ENCODE results near the gene PPP6C. TPM values are rescaled to one million over a fixed set of nuclear protein-coding genes. Genes with fewer than 3 reads are reported as not detected.

PPP6C gene
- total and polyA plus RNA-seq, 2 donors (not counting 1 experiment from before 2014, with no cell fraction given), result 12.1 to 38.6 TPM

GRCh38 chr9:125103021-125103420 is 86.6 kb downstream of the PPP6C start:
- no peak overlapping the region for H3K9ac ChIP-seq (ENCODE audit: low read length)
- no peak overlapping the region for H2AFZ ChIP-seq (ENCODE audit: insufficient read depth, low read depth, low read length, poor library complexity, severe bottlenecking)
- ChIA-PET POLR2A (no interaction called here), CTCF (no interaction called here)
- H3K79me2 ChIP-seq (ENCODE audit: control insufficient read depth, insufficient read depth, low read length), result peaks cover 20% of the 10 kb centered on the region
- no peak overlapping the region for H3K4me2 ChIP-seq (replicated peaks; ENCODE audit: low read depth, low read length, poor library complexity, severe bottlenecking)
- H3K36me3 ChIP-seq (replicated peaks in 1 of 2; ENCODE audit: control extremely low read depth in 1 of 2, control insufficient read depth in 1 of 2, extremely low read depth in 1 of 2, insufficient read depth in 2 of 2, low read length in 1 of 2), result no peaks in the 10 kb centered on the region
- no peaks in the 10 kb centered on the region for H3K27me3 Mint-ChIP-seq
- no peak overlapping the region for H3K27ac Mint-ChIP-seq
- 100% methylated on average over 1 of the region's 1 CpG for WGBS (ENCODE audit: insufficient coverage)
- H3K4me3 Mint-ChIP-seq, result no peak overlapping the region
- no peak for TF ChIP-seq CTCF (IDR thresholded peaks at IDR 0.05)
- no peak for TF ChIP-seq EZH2 (IDR thresholded peaks at IDR 0.05; ENCODE audit: borderline replicate concordance, insufficient read depth, low read depth, low read length, poor library complexity, severe bottlenecking)
- no peaks in the 10 kb centered on the region for H3K4me1 ChIP-seq (ENCODE audit: control insufficient read depth in 2 of 2, insufficient read depth in 2 of 2, low read length in 2 of 2)
- H4K20me1 ChIP-seq (ENCODE audit: control insufficient read depth, insufficient read depth, low read length, poor library complexity, severe bottlenecking), result peaks cover 7% of the 10 kb centered on the region
- no peak for DNase-seq
- intact Hi-C loops (cut with micrococcal nuclease), result no loop called here
- no peak overlapping the region for H3K27ac ChIP-seq (ENCODE audit: low read length in 2 of 2)
- H3K27me3 ChIP-seq (replicated peaks in 1 of 4; ENCODE audit: control extremely low read depth in 1 of 4, control insufficient read depth in 3 of 4, insufficient read depth in 4 of 4, low read length in 3 of 4), result no peaks in the 10 kb centered on the region
- no peaks in the 10 kb centered on the region for H3K9me3 Mint-ChIP-seq (ENCODE audit: insufficient read depth)
- ATAC-seq (ENCODE audit: low read depth), result no peak
- no peaks in the 10 kb centered on the region for H3K9me3 ChIP-seq (ENCODE audit: control extremely low read depth in 1 of 3, control insufficient read depth in 2 of 3, insufficient read depth in 1 of 3, low read length in 2 of 3)
- no peak overlapping the region for H3K4me3 ChIP-seq (ENCODE audit: control extremely low read depth in 1 of 5, extremely low read depth in 1 of 5, insufficient read depth in 1 of 5, low read depth in 2 of 5, low read length in 4 of 5)
- no peaks in the 10 kb centered on the region for H3K4me1 Mint-ChIP-seq

- no peak overlapping the region for H3K9ac ChIP-seq (ENCODE audit: low read length)
- peaks cover 7% of the 10 kb centered on the region for H4K20me1 ChIP-seq (ENCODE audit: control insufficient read depth, insufficient read depth, low read length, poor library complexity, severe bottlenecking)
- DNase-seq, result no peak
- Mint-ChIP-seq H3K9me3 (ENCODE audit: insufficient read depth) (no peaks in the 10 kb centered on the region), H3K4me1 (no peaks in the 10 kb centered on the region), H3K4me3 (no peak overlapping the region), H3K27ac (no peak overlapping the region), H3K27me3 (no peaks in the 10 kb centered on the region)
- H3K4me3 ChIP-seq (ENCODE audit: control extremely low read depth in 1 of 5, extremely low read depth in 1 of 5, insufficient read depth in 1 of 5, low read depth in 2 of 5, low read length in 4 of 5), result no peak overlapping the region
- no peak for ATAC-seq (ENCODE audit: low read depth)
- peaks cover 0 to 5% (median 0%) of the 10 kb centered on the region in 3 donors for H3K9me3 ChIP-seq (ENCODE audit: control extremely low read depth in 1 of 3, control insufficient read depth in 2 of 3, insufficient read depth in 1 of 3, low read length in 2 of 3)
- H3K4me1 ChIP-seq (ENCODE audit: control insufficient read depth in 2 of 2, insufficient read depth in 2 of 2, low read length in 2 of 2), result no peaks in the 10 kb centered on the region
- 100% methylated on average over 4 of the region's 4 CpGs for WGBS (ENCODE audit: insufficient coverage)
- TF ChIP-seq EZH2 (IDR thresholded peaks at IDR 0.05; ENCODE audit: borderline replicate concordance, insufficient read depth, low read depth, low read length, poor library complexity, severe bottlenecking) (no peak), CTCF (IDR thresholded peaks at IDR 0.05) (no peak)
- intact Hi-C loops (cut with micrococcal nuclease), result no loop called here
- CTCF ChIA-PET, result no interaction called here
- H3K79me2 ChIP-seq (ENCODE audit: control insufficient read depth, insufficient read depth, low read length), result peaks cover 21% of the 10 kb centered on the region
- H3K4me2 ChIP-seq (replicated peaks; ENCODE audit: low read depth, low read length, poor library complexity, severe bottlenecking), result no peak overlapping the region
- H3K27me3 ChIP-seq (replicated peaks in 1 of 4; ENCODE audit: control extremely low read depth in 1 of 4, control insufficient read depth in 3 of 4, insufficient read depth in 4 of 4, low read length in 3 of 4), result no peaks in the 10 kb centered on the region
- peaks cover 0 to under 1% of the 10 kb centered on the region in 2 experiments for H3K36me3 ChIP-seq (replicated peaks in 1 of 2; ENCODE audit: control extremely low read depth in 1 of 2, control insufficient read depth in 1 of 2, extremely low read depth in 1 of 2, insufficient read depth in 2 of 2, low read length in 1 of 2)
- no peak overlapping the region for H2AFZ ChIP-seq (ENCODE audit: insufficient read depth, low read depth, low read length, poor library complexity, severe bottlenecking)
- H3K27ac ChIP-seq (ENCODE audit: low read length in 2 of 2), result no peak overlapping the region
- POLR2A ChIA-PET, result no interaction called here
These were observed 88.8 kb downstream of the PPP6C start for GRCh38 chr9:125100822-125101221.
